Gastroesophageal sphincter (tissue), 3 donors: ENCODE data around the gene KMT5C.

Source experiments
- EP300 ChIP-seq: sonication (generic); formaldehyde crosslinking; IDR thresholded peaks from one replicate; pipeline ENCODE4 v1.6.1; 2017; ENCODE audit warnings: antibody characterized with exemption, mild to moderate bottlenecking
- POLR2A ChIP-seq, 2 donors: fragments of 450-650 bp; IDR thresholded peaks; one replicate each; pipeline ENCODE4 v1.6.1; 2017; ENCODE audit warnings: antibody characterized with exemption in 2 of 2, mild to moderate bottlenecking in 2 of 2, moderate library complexity in 1 of 2
- POLR2AphosphoS5 ChIP-seq: sonication (generic); formaldehyde crosslinking; IDR thresholded peaks from one replicate; pipeline ENCODE4 v1.6.1; 2017; ENCODE audit warnings: antibody characterized with exemption
- TF ChIP-seq, protein P1 (sequence below), 4 experiments: fragments of 200-600 bp in 2 of 4; fragments of 450-650 bp in 2 of 4; sonication (generic) in 1 of 4; IDR thresholded peaks; one replicate each; pipeline ENCODE4 v1.5.1; 2017 to 2019; ENCODE audit warnings: antibody characterized with exemption in 4 of 4, mild to moderate bottlenecking in 2 of 4, moderate library complexity in 2 of 4

GRCh38 chr19:55297267-55297666 is 42.4 kb upstream of the KMT5C start:
- TF ChIP-seq, protein P1, sequence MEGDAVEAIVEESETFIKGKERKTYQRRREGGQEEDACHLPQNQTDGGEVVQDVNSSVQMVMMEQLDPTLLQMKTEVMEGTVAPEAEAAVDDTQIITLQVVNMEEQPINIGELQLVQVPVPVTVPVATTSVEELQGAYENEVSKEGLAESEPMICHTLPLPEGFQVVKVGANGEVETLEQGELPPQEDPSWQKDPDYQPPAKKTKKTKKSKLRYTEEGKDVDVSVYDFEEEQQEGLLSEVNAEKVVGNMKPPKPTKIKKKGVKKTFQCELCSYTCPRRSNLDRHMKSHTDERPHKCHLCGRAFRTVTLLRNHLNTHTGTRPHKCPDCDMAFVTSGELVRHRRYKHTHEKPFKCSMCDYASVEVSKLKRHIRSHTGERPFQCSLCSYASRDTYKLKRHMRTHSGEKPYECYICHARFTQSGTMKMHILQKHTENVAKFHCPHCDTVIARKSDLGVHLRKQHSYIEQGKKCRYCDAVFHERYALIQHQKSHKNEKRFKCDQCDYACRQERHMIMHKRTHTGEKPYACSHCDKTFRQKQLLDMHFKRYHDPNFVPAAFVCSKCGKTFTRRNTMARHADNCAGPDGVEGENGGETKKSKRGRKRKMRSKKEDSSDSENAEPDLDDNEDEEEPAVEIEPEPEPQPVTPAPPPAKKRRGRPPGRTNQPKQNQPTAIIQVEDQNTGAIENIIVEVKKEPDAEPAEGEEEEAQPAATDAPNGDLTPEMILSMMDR (IDR thresholded peaks at IDR 0.05) = no peak
- no peak for TF ChIP-seq POLR2A (IDR thresholded peaks at IDR 0.05)
- no peak for TF ChIP-seq POLR2AphosphoS5
- TF ChIP-seq EP300 = no peak
